ENCODE results near the gene TSPOAP1.

Gene TSPOAP1, protein sequence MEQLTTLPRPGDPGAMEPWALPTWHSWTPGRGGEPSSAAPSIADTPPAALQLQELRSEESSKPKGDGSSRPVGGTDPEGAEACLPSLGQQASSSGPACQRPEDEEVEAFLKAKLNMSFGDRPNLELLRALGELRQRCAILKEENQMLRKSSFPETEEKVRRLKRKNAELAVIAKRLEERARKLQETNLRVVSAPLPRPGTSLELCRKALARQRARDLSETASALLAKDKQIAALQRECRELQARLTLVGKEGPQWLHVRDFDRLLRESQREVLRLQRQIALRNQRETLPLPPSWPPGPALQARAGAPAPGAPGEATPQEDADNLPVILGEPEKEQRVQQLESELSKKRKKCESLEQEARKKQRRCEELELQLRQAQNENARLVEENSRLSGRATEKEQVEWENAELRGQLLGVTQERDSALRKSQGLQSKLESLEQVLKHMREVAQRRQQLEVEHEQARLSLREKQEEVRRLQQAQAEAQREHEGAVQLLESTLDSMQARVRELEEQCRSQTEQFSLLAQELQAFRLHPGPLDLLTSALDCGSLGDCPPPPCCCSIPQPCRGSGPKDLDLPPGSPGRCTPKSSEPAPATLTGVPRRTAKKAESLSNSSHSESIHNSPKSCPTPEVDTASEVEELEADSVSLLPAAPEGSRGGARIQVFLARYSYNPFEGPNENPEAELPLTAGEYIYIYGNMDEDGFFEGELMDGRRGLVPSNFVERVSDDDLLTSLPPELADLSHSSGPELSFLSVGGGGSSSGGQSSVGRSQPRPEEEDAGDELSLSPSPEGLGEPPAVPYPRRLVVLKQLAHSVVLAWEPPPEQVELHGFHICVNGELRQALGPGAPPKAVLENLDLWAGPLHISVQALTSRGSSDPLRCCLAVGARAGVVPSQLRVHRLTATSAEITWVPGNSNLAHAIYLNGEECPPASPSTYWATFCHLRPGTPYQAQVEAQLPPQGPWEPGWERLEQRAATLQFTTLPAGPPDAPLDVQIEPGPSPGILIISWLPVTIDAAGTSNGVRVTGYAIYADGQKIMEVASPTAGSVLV (N-terminal part only)

GRCh38 chr17:58328195-58329034, at the start of gene TSPOAP1:
TSPOAP1 (minus strand) TSS chr17:58328795; CDS start chr17:58327920, 875 bp downstream.
- peak; percentile 59 for DNase-seq (ENCODE audit: low read depth, low spot score)

GRCh38 chr17:58377661-58378060, 49.1 kb upstream of the TSPOAP1 start:
- DNase-seq (ENCODE audit: low read depth, low spot score), result no peak

- peak; percentile 91 for DNase-seq (ENCODE audit: low read depth, low spot score)
These were observed 48.6 kb upstream of the TSPOAP1 start for GRCh38 chr17:58377093-58377601.

DNA sequence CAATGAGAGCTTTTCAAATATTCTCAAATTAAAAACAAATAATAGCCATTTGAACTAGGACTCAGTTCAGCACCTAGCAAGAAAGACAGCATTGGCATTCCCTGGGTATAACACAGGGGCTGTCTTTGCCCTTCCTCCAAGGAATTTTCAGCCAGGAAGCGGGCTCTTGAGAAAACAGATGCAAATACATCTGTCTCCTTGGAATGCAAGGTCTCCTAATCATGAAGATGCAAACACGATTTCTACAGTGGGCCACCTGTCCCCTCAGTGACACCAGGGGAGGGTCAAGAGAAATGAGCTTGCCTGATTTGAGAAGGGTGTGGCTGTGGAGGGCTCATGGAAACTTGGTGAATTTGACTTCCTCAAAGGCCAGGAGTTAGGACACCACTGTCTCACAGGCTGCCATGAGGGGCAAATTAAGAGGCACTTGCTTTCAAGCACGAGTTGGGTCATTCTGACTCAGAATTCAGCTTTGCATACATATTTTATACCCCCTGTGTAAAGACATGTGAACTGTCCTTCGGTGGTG, 47.9 kb upstream of the TSPOAP1 start:
- no peak for DNase-seq (ENCODE audit: low read depth, low spot score)

DNA sequence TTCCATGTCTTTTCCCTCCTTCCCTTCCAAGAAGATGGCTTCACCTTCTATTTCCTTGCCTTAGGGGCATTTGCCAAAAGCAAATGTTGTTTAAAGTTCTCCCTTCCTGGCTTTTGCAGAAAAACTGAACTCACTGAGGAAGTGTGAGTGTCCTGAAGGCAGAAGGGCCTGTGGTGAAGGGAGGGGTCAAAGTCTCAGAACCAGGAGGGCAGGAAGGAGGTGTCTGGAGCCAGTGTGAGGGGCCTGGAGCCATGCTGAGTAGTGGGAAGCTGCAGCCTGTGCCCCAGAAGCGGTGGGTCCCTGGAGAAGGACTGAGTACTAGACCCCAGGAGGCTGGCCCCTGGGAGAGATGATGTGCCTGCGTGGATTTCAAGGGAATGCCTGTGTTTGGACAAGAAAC, 47.2 kb upstream of the TSPOAP1 start:
- peak; percentile 37 for DNase-seq (ENCODE audit: low read depth, low spot score)

- no peak for DNase-seq (ENCODE audit: low read depth, low spot score)
These were observed 46.7 kb upstream of the TSPOAP1 start for GRCh38 chr17:58375256-58375655.

GRCh38 chr17:58373923-58374322, 45.3 kb upstream of the TSPOAP1 start:
- DNase-seq (ENCODE audit: low read depth, low spot score), result no peak

DNA sequence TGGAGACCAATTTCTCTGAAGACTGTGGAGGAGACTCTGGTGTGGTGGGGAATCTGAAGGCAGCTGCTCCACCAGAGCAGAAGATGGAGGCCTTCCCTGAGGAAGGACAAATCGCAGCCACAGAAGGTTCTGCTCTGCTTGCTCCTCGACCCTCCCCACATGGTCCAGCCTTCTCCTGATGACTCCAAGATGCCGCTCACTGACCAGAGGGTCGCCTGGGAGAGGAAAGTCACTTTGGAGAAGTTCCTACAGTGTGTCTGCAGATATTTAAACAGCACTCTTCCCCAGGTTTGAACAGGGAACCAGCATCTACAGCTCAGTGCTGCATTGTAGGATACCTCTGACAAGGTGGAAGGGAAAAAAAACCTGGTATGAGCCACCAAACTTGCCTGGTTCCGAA, 44.4 kb upstream of the TSPOAP1 start:
- no peak for DNase-seq (ENCODE audit: low read depth, low spot score)

GRCh38 chr17:58371300-58371950, 42.8 kb upstream of the TSPOAP1 start:
- DNase-seq (ENCODE audit: low read depth, low spot score), result no peak

GRCh38 chr17:58370716-58371115, 42.1 kb upstream of the TSPOAP1 start:
- no peak for DNase-seq (ENCODE audit: low read depth, low spot score)

DNA sequence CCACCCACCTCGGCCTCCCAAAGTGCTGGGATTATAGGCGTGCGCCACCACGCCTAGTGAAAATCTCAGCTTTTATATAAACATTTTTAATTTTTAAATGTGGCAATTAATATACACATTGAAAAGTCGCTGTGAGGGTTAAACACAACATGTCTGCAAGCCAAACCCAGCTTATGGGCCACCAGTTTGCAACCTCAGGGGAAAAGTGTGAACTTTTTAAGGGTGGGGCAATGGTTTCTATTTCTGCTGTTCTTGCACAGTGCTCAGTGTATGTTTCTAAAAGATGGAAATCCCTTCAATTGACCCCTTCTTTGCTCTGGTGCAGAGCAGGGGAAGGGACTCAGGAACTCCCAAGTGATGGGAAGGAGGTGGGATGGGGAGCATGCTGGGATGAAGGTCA, 41.7 kb upstream of the TSPOAP1 start:
- DNase-seq (ENCODE audit: low read depth, low spot score), result no peak

DNA sequence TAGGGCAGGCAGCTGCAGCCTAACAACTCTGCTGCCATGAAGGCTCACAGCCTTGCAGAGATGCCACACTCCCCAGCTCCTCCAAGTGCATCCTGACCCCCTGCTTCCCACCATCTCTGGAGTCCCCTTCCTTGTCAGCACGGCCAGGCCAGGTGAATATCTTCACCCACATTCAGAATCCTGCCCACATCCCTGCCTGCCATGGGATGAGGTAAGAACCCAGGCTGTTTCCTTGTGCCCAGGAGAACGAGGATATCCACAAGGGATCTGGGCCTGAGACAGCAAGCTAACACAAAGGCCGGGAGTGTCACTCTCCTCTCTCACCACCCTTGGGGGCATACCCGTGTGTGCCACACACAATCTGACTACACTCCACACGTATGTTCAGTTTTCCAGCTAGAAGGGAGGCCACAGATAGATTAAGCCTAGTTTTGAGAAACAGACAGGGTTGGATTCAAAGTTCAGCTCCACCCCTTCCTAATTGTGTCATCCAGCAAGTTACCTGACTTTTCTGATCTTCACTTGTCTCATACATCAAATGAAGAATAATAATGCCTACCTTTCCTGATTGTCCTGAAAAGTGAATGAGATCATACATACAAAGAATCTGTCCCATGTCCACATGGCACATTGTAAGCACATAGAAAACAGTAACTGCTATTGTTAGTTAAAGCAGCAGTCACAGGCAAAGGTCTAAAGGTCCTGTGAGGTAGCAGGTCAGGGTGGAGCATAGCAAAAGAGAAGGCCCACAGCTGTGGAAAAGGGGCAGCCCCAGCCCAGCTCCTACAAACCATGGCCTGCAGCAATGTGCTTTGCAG, 40.8 kb upstream of the TSPOAP1 start:
- no peak for DNase-seq (ENCODE audit: low read depth, low spot score)

DNA sequence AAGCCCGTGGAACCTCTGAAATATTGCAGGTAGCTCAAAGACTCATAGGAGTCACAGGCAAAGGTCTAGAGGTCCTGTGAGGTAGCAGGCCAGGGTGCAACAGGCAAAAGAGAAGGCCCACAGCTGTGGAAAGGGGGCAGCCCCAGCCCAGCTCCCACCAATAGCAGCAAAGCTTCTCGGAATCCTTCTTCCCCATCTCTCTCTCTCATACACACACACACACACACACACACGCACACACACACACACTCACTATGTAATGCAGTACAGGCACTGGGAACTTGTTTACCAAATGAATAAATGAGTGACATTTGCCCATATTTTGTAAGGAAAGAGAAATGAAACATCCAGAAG, 40.2 kb upstream of the TSPOAP1 start:
- DNase-seq (ENCODE audit: low read depth, low spot score), result no peak

DNA sequence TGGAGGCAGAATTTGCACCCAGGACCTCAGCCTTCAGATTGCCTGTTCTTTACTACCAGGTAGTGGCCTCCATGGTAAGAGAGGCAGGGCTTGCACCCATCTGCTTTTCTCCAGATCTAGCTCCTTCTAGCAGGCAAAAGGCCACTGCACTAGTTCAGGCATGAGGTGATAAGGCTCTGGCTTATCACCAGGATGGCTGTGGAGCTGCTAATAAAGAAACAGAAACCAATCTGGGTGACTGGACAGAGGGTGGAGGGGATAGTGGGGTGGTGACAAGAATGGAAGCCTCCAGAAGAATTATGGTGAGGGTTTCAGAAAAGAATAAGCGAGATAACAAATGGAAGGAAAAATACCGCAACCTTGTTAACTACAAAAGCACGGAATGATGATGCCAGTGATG, 38.9 kb upstream of the TSPOAP1 start:
- DNase-seq (ENCODE audit: low read depth, low spot score), result no peak

- DNase-seq (ENCODE audit: low read depth, low spot score), result peak; percentile 67
These were observed 37.5 kb upstream of the TSPOAP1 start for GRCh38 chr17:58365980-58366595.

DNA sequence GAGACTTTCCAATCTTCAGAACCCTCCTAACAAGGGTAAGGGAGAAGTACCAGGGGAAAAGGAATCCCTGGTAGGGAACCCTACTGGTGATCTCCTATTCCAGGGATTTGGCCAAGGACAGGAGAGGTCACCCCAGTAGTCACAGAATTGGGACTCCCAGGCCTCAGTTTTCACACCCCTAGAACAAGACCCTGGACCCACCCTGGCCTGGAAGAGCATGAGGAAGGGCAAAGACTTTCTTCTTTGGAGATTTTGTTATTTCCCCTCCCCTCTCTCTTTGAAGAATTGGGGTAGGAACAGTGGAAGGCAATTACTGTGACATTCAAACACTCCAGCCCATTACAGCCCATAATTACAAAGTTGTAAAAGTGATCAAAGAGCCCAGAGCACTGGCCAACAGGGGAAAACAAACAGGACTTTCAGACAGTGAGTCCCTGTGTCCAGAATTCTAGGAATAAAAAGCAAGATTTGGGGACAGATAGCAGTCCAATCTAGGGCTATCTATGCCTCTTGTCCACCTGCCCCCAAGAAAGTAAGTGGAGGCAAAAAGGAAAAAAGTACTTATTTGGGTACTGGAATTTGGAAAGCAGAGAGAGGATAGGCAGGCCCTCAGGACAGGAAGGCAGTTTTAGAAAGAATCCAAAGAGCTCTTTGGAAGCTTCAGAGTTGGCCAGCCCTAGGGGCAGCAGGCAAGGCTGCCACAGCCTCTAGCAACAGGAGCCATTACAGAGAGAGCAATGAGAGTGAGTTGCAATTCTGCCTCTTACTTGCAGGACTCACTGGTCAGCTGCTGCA, 36.8 kb upstream of the TSPOAP1 start:
- DNase-seq (ENCODE audit: low read depth, low spot score), result peak; percentile 85

DNA sequence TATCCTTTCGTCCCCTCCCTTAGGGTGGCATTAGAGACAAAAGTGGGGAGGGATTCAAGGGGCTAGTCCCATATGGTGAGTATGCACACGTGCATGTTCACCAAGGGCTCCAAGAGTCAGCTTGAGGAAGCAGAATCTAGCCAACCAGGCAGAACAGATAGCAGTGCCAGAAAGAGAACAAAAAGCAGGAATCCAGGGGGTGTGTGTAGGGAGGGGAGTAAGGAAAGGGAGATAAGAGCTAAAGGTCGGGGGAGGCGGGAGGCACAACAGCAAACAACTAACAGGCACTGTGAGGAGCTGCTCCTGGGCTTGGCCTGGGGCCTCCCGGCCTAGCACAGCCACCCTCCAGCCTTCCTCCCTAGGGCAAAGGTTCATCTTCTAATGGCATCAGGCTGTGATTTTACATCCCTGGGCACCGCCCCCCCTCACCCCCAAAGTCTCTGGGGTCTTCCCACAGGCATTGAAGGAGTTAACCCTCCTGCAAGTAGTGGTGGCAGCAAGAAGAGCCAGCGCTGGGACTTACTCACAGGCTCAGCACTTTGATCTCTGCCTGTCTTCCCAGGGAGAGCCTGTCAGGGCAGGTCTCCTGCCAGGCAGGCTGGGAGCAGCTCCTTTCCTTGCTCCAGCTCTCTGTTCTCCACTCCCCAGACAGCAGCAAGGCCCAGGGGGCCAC, 35.8 kb upstream of the TSPOAP1 start:
- peak; percentile 90 for DNase-seq (ENCODE audit: low read depth, low spot score)

All from ELF-1 (cell line).